OCI-LY1 (cell line): Measurements from ENCODE around the gene FNBP1.

Source experiments
- H2AFZ ChIP-seq: fragments of 200-600 bp; sonication (generic), shearing (Covaris generic); 2 replicates; pipeline ENCODE4 v1.6.0; 2014; ENCODE audit warnings: antibody characterized with exemption, mild to moderate bottlenecking, low read length
- H3F3A ChIP-seq: fragments of 200-600 bp; sonication (generic), shearing (Covaris generic); 2 replicates; pipeline ENCODE4 v1.6.0; 2014; ENCODE audit warnings: mild to moderate bottlenecking, antibody characterized with exemption, low read length, moderate library complexity; ENCODE audit not compliant: insufficient read depth
- H3K27ac ChIP-seq: fragments of 200-600 bp; sonication (generic); 2 replicates; pipeline ENCODE4 v1.5.1; 2014; ENCODE audit warnings: low read length, mixed run types, mild to moderate bottlenecking, low read depth; ENCODE audit not compliant: poor library complexity, severe bottlenecking
- H3K27me3 ChIP-seq: fragments of 200-600 bp; sonication (generic); 2 replicates; pipeline ENCODE4 v1.6.0; 2014; ENCODE audit warnings: antibody characterized with exemption, mild to moderate bottlenecking, low read length, moderate library complexity; ENCODE audit not compliant: insufficient read depth
- H3K36me3 ChIP-seq: fragments of 200-600 bp; sonication (generic); 2 replicates; pipeline ENCODE4 v1.6.1; 2014; ENCODE audit warnings: mild to moderate bottlenecking, antibody characterized with exemption, low read length, moderate library complexity, mixed read lengths; ENCODE audit not compliant: insufficient read depth
- H3K4me1 ChIP-seq: fragments of 200-600 bp; sonication (generic); 2 replicates; pipeline ENCODE4 v1.5.1; 2014; ENCODE audit warnings: mild to moderate bottlenecking, low read length, moderate library complexity; ENCODE audit not compliant: insufficient read depth, severe bottlenecking
- H3K4me2 ChIP-seq: fragments of 200-600 bp; sonication (generic), shearing (Covaris generic); 2 replicates; pipeline ENCODE4 v1.6.1; 2014; ENCODE audit warnings: low read length
- H3K4me3 ChIP-seq: fragments of 200-600 bp; sonication (generic); 2 replicates; pipeline ENCODE4 v1.5.1; 2014; ENCODE audit warnings: low read length, low read depth, mild to moderate bottlenecking, mixed read lengths; ENCODE audit not compliant: poor library complexity, severe bottlenecking
- H3K79me2 ChIP-seq: fragments of 200-600 bp; shearing (Covaris generic); 2 replicates; pipeline ENCODE4 v1.6.1; 2016; ENCODE audit warnings: mixed run types, low read length, mixed read lengths; ENCODE audit not compliant: insufficient read depth
- H3K9ac ChIP-seq: fragments of 200-600 bp; sonication (generic), shearing (Covaris generic); 2 replicates; pipeline ENCODE4 v1.6.1; 2014; ENCODE audit warnings: mild to moderate bottlenecking, low read length, mixed read lengths
- H3K9me2 ChIP-seq: fragments of 200-600 bp; sonication (generic), shearing (Covaris generic); 2 replicates; pipeline ENCODE4 v1.6.1; 2014; ENCODE audit warnings: low read depth, mild to moderate bottlenecking, low read length, mixed read lengths
- H3K9me3 ChIP-seq: fragments of 200-600 bp; shearing (Covaris generic); 2 replicates; pipeline ENCODE4 v1.6.1; 2014; ENCODE audit warnings: low read length, mixed read lengths
- H4K20me1 ChIP-seq: fragments of 200-600 bp; sonication (generic), shearing (Covaris generic); 2 replicates; pipeline ENCODE4 v1.6.0; 2016; ENCODE audit warnings: mild to moderate bottlenecking, low read length; ENCODE audit not compliant: insufficient read depth
- EZH2 ChIP-seq: fragments of 200-600 bp; sonication (generic), shearing (Covaris generic); IDR thresholded peaks from 2 replicates; pipeline ENCODE4 v1.8.0; 2017; ENCODE audit warnings: borderline replicate concordance, mixed run types, mild to moderate bottlenecking, antibody characterized with exemption, low read length, moderate library complexity, mixed read lengths
- TF ChIP-seq, protein P1 (sequence below): fragments of 200-600 bp; sonication (generic), shearing (Covaris generic); IDR thresholded peaks from 2 replicates; pipeline ENCODE4 v1.5.1; 2017; ENCODE audit warnings: mild to moderate bottlenecking, antibody characterized with exemption, low read length, moderate library complexity, mixed read lengths

FNBP1 gene

DNA sequence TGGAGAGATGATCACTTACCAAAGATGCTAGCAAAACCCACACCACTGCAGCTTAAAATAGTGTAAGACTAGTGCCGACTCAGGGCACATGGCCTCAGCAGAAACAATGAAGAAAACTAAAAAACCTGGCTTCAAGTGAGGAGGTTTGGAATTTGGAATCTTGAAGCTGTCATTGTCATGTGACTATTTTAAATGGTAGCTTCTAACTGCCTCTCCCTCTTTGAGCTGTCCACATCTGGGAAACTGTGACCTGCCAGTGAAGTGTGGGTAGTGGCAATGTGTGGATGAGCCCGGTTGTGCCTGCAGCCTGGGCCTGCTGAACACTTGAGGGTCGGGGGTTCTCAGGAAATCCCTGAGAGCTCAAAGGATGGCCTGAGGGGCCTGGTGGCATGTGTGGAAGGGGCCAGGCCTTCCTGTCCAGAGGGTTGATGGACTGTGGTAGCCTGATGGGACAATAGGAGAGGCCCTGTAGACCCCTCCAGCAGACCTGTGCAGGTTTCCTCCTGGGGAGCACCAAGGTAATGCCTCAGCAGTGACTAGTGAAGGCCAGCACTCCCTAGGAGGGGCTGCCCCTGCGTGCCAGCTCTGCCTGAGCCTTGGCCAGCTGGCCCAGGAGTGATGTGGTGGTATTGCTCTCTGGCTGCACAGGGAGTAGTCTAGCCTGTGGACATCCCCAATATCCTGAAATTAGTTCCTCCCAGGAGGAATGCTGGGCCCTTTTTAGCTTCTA lies 194.1 kb downstream of the FNBP1 start:
- Histone ChIP-seq H3K4me1 (peaks cover 7% of the 10 kb centered on the region), H2AFZ (no peak overlapping the region), H3K9me2 (no peaks in the 10 kb centered on the region), H3K27me3 (no peaks in the 10 kb centered on the region), H3K79me2 (no peaks in the 10 kb centered on the region), H4K20me1 (no peaks in the 10 kb centered on the region), H3K4me3 (no peak overlapping the region), H3K27ac (no peak overlapping the region), H3K36me3 (peaks cover 12% of the 10 kb centered on the region; the same call in 1 of the 2 replicates), H3F3A (no peaks in the 10 kb centered on the region), H3K9me3 (no peaks in the 10 kb centered on the region), H3K4me2 (no peak overlapping the region), H3K9ac (no peak overlapping the region)
- no peak for TF ChIP-seq EZH2
- TF ChIP-seq, protein P1, sequence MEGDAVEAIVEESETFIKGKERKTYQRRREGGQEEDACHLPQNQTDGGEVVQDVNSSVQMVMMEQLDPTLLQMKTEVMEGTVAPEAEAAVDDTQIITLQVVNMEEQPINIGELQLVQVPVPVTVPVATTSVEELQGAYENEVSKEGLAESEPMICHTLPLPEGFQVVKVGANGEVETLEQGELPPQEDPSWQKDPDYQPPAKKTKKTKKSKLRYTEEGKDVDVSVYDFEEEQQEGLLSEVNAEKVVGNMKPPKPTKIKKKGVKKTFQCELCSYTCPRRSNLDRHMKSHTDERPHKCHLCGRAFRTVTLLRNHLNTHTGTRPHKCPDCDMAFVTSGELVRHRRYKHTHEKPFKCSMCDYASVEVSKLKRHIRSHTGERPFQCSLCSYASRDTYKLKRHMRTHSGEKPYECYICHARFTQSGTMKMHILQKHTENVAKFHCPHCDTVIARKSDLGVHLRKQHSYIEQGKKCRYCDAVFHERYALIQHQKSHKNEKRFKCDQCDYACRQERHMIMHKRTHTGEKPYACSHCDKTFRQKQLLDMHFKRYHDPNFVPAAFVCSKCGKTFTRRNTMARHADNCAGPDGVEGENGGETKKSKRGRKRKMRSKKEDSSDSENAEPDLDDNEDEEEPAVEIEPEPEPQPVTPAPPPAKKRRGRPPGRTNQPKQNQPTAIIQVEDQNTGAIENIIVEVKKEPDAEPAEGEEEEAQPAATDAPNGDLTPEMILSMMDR, result no peak

DNA sequence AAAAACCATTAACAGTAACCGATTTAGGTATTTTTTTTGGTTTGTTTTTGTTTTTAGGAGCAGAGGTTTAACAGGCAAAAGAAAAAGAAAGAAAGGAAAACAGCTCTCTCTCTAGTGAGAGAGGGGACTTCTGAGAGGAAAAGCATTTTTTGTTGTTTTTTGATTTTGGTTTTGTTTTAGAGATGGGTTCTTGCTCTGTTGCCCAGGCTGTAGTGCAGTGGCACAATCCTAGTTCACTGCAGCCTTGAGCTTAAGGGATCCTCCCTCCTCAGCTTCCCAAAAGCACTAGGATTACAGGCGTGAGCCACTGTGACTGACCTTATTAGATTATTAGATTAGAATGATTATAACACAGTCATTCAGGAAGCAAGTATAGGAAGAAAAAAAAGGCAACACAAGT lies 197.6 kb downstream of the FNBP1 start:
- Histone ChIP-seq H3K36me3 (no peaks in the 10 kb centered on the region), H3K79me2 (no peaks in the 10 kb centered on the region), H2AFZ (no peak overlapping the region), H3K9ac (no peak overlapping the region), H3K9me3 (no peaks in the 10 kb centered on the region), H3K4me3 (no peak overlapping the region), H3K9me2 (no peaks in the 10 kb centered on the region), H3K27me3 (no peaks in the 10 kb centered on the region), H3K4me2 (no peak overlapping the region), H4K20me1 (no peaks in the 10 kb centered on the region), H3F3A (no peaks in the 10 kb centered on the region), H3K4me1 (peaks cover 1% of the 10 kb centered on the region), H3K27ac (no peak overlapping the region)
- no peak for TF ChIP-seq EZH2
- TF ChIP-seq, protein P1, result no peak

DNA sequence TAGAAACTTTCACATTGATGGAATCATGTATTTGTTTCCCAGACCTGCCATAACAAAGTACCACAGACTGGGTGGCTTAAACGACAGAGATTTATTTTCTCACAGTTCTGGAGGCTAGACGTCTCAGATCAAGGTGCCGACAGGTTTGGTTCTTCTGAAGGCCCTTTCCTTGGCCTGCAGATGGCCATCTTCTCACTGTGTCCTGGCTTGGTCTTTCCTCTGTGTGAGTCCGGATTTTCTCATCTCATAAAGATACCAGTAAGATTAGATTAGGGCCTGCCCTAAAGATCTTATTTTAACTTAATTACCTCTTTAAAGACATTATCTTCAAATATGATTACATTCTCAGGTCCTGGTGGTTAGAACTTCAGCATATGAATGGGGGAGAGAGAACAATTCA lies 201.9 kb downstream of the FNBP1 start:
- Histone ChIP-seq H3K79me2 (no peaks in the 10 kb centered on the region), H3K9me3 (no peaks in the 10 kb centered on the region)

More for the DNA sequence above, 201.9 kb downstream of the FNBP1 start:
- no peaks in the 10 kb centered on the region for H4K20me1 ChIP-seq
- H3K27ac ChIP-seq, result no peak overlapping the region
- peaks cover 32% of the 10 kb centered on the region for H3K4me1 ChIP-seq
- no peak overlapping the region for H2AFZ ChIP-seq
- no peak overlapping the region for H3K4me2 ChIP-seq
- TF ChIP-seq, protein P1, result no peak
- TF ChIP-seq EZH2, result no peak
- H3K9ac ChIP-seq, result no peak overlapping the region
- H3K4me3 ChIP-seq, result no peak overlapping the region
- H3F3A ChIP-seq, result no peaks in the 10 kb centered on the region
- H3K9me2 ChIP-seq, result no peaks in the 10 kb centered on the region
- no peaks in the 10 kb centered on the region for H3K27me3 ChIP-seq
- peaks cover 6% of the 10 kb centered on the region; the same call in 1 of the 2 replicates for H3K36me3 ChIP-seq
